ENCODE results near the gene LRRC47.

DNA sequence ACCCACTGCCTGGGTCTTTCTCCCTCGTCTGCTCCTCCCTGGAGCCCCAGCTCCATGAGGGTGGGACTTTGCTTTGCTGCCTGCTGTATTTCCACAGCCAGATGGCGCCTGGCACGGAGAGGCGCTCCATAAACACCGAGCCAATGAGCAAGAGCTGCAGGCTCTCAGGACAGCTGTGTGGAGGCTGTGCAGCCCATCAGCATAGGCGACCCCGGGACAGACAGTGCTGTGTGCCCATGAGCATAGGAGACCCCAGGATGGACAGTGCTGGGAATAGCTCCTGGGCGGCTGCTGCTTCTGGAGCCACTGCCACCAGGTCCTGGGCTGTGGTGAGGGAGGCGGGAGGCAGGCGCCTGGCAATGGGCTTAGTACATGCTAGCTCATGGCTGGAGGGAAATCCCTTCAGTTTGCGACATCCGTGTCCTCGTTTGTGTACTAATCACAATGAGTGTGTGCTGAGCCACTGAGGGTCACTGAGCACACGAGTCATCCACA is 31.6 kb upstream of the LRRC47 start:
- TF ChIP-seq BHLHE40 (IDR thresholded peaks at IDR 0.05; ENCODE audit: borderline replicate concordance), result no peak
- TF ChIP-seq FOXA1 (IDR thresholded peaks at IDR 0.05), result no peak
- no peak for TF ChIP-seq FOXK2 (IDR thresholded peaks at IDR 0.05)
- no peak for TF ChIP-seq SP1 (IDR thresholded peaks at IDR 0.05)
- TF ChIP-seq, protein P1, sequence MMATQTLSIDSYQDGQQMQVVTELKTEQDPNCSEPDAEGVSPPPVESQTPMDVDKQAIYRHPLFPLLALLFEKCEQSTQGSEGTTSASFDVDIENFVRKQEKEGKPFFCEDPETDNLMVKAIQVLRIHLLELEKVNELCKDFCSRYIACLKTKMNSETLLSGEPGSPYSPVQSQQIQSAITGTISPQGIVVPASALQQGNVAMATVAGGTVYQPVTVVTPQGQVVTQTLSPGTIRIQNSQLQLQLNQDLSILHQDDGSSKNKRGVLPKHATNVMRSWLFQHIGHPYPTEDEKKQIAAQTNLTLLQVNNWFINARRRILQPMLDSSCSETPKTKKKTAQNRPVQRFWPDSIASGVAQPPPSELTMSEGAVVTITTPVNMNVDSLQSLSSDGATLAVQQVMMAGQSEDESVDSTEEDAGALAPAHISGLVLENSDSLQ (IDR thresholded peaks at IDR 0.05), result no peak
- no peak for TF ChIP-seq ZNF384 (IDR thresholded peaks at IDR 0.05)

Data from HEK293T (cell line).